ENCODE results near the gene NTRK2. TPM values are rescaled to one million over a fixed set of nuclear protein-coding genes. Genes with fewer than 3 reads are reported as not detected.

Gene NTRK2
- total and polyA plus RNA-seq, 2 experiments from 2014 or later: 0.03 TPM; not detected in 1

GRCh38 chr9:84709056-84709455, 39.5 kb downstream of the NTRK2 start:
- Histone ChIP-seq H3K36me3 (ENCODE audit: insufficient read depth) (no peaks in the 10 kb centered on the region), H3K4me1 (ENCODE audit: insufficient read depth) (peaks cover 30% of the 10 kb centered on the region), H3K27ac (ENCODE audit: low read depth) (no peak overlapping the region), H2AFZ (no peak overlapping the region), H3F3A (replicated peaks; ENCODE audit: low read depth) (no peaks in the 10 kb centered on the region), H3K9me2 (ENCODE audit: insufficient read depth) (no peaks in the 10 kb centered on the region), H3K4me3 (no peak overlapping the region), H3K79me2 (replicated peaks; ENCODE audit: insufficient read depth) (no peaks in the 10 kb centered on the region), H3K4me2 (0 out of 2 replicates have a peak overlapping the region, but pooled peaks have one; percentile 24), H3K27me3 (ENCODE audit: insufficient read depth) (no peaks in the 10 kb centered on the region), H4K20me1 (replicated peaks; ENCODE audit: insufficient read depth) (no peaks in the 10 kb centered on the region)
- no peaks in the 10 kb centered on the region for H3K36me3 Mint-ChIP-seq (ENCODE audit: low read depth)
- TF ChIP-seq, protein P1, sequence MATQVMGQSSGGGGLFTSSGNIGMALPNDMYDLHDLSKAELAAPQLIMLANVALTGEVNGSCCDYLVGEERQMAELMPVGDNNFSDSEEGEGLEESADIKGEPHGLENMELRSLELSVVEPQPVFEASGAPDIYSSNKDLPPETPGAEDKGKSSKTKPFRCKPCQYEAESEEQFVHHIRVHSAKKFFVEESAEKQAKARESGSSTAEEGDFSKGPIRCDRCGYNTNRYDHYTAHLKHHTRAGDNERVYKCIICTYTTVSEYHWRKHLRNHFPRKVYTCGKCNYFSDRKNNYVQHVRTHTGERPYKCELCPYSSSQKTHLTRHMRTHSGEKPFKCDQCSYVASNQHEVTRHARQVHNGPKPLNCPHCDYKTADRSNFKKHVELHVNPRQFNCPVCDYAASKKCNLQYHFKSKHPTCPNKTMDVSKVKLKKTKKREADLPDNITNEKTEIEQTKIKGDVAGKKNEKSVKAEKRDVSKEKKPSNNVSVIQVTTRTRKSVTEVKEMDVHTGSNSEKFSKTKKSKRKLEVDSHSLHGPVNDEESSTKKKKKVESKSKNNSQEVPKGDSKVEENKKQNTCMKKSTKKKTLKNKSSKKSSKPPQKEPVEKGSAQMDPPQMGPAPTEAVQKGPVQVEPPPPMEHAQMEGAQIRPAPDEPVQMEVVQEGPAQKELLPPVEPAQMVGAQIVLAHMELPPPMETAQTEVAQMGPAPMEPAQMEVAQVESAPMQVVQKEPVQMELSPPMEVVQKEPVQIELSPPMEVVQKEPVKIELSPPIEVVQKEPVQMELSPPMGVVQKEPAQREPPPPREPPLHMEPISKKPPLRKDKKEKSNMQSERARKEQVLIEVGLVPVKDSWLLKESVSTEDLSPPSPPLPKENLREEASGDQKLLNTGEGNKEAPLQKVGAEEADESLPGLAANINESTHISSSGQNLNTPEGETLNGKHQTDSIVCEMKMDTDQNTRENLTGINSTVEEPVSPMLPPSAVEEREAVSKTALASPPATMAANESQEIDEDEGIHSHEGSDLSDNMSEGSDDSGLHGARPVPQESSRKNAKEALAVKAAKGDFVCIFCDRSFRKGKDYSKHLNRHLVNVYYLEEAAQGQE (IDR thresholded peaks at IDR 0.05; ENCODE audit: unreplicated experiment): no peak
- TF ChIP-seq POLR2AphosphoS5 (IDR thresholded peaks at IDR 0.05; ENCODE audit: low read depth): no peak
- TF ChIP-seq STAT1 (IDR thresholded peaks at IDR 0.05; ENCODE audit: unreplicated experiment): no peak
- TF ChIP-seq ZNF114 (CRISPR knock-in tag; IDR thresholded peaks at IDR 0.05): no peak
- TF ChIP-seq CREB1 (CRISPR knock-in tag; IDR thresholded peaks at IDR 0.05; ENCODE audit: low read depth): no peak
- TF ChIP-seq EZH2phosphoT487 (IDR thresholded peaks at IDR 0.05; ENCODE audit: unreplicated experiment): no peak
- TF ChIP-seq, protein P2, sequence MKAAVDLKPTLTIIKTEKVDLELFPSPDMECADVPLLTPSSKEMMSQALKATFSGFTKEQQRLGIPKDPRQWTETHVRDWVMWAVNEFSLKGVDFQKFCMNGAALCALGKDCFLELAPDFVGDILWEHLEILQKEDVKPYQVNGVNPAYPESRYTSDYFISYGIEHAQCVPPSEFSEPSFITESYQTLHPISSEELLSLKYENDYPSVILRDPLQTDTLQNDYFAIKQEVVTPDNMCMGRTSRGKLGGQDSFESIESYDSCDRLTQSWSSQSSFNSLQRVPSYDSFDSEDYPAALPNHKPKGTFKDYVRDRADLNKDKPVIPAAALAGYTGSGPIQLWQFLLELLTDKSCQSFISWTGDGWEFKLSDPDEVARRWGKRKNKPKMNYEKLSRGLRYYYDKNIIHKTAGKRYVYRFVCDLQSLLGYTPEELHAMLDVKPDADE (IDR thresholded peaks at IDR 0.05): no peak
- TF ChIP-seq ZNF331 (CRISPR knock-in tag; IDR thresholded peaks at IDR 0.05; ENCODE audit: low read depth): no peak
- TF ChIP-seq, protein P3, sequence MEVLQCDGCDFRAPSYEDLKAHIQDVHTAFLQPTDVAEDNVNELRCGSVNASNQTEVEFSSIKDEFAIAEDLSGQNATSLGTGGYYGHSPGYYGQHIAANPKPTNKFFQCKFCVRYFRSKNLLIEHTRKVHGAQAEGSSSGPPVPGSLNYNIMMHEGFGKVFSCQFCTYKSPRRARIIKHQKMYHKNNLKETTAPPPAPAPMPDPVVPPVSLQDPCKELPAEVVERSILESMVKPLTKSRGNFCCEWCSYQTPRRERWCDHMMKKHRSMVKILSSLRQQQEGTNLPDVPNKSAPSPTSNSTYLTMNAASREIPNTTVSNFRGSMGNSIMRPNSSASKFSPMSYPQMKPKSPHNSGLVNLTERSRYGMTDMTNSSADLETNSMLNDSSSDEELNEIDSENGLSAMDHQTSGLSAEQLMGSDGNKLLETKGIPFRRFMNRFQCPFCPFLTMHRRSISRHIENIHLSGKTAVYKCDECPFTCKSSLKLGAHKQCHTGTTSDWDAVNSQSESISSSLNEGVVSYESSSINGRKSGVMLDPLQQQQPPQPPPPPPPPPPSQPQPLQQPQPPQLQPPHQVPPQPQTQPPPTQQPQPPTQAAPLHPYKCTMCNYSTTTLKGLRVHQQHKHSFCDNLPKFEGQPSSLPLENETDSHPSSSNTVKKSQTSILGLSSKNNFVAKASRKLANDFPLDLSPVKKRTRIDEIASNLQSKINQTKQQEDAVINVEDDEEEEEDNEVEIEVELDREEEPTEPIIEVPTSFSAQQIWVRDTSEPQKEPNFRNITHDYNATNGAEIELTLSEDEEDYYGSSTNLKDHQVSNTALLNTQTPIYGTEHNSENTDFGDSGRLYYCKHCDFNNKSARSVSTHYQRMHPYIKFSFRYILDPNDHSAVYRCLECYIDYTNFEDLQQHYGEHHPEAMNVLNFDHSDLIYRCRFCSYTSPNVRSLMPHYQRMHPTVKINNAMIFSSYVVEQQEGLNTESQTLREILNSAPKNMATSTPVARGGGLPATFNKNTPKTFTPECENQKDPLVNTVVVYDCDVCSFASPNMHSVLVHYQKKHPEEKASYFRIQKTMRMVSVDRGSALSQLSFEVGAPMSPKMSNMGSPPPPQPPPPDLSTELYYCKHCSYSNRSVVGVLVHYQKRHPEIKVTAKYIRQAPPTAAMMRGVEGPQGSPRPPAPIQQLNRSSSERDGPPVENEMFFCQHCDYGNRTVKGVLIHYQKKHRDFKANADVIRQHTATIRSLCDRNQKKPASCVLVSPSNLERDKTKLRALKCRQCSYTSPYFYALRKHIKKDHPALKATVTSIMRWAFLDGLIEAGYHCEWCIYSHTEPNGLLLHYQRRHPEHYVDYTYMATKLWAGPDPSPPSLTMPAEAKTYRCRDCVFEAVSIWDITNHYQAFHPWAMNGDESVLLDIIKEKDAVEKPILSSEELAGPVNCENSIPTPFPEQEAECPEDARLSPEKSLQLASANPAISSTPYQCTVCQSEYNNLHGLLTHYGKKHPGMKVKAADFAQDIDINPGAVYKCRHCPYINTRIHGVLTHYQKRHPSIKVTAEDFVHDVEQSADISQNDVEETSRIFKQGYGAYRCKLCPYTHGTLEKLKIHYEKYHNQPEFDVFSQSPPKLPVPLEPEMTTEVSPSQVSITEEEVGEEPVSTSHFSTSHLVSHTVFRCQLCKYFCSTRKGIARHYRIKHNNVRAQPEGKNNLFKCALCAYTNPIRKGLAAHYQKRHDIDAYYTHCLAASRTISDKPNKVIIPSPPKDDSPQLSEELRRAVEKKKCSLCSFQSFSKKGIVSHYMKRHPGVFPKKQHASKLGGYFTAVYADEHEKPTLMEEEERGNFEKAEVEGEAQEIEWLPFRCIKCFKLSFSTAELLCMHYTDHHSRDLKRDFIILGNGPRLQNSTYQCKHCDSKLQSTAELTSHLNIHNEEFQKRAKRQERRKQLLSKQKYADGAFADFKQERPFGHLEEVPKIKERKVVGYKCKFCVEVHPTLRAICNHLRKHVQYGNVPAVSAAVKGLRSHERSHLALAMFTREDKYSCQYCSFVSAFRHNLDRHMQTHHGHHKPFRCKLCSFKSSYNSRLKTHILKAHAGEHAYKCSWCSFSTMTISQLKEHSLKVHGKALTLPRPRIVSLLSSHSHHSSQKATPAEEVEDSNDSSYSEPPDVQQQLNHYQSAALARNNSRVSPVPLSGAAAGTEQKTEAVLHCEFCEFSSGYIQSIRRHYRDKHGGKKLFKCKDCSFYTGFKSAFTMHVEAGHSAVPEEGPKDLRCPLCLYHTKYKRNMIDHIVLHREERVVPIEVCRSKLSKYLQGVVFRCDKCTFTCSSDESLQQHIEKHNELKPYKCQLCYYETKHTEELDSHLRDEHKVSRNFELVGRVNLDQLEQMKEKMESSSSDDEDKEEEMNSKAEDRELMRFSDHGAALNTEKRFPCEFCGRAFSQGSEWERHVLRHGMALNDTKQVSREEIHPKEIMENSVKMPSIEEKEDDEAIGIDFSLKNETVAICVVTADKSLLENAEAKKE (CRISPR knock-in tag; IDR thresholded peaks at IDR 0.05): no peak
- TF ChIP-seq JUNB (IDR thresholded peaks at IDR 0.05; ENCODE audit: unreplicated experiment): no peak
- H3K4me3 Mint-ChIP-seq: no peak overlapping the region
- H3K27me3 Mint-ChIP-seq (ENCODE audit: insufficient read depth, low read depth, poor library complexity): peaks cover 7% of the 10 kb centered on the region
- ATAC-seq (no peak), DNase-seq (ENCODE audit: low spot score) (no peak)
- no peak overlapping the region for H3K27ac Mint-ChIP-seq
- no peaks in the 10 kb centered on the region; the same call in 2 of the 3 replicates for H3K9me3 Mint-ChIP-seq
- peaks cover 46% of the 10 kb centered on the region for H3K4me1 Mint-ChIP-seq

All from GM23338 (cell line).